ENCODE measurements around the gene SERPINA4. TPM values are rescaled to one million over a fixed set of nuclear protein-coding genes. Genes with fewer than 3 reads are reported as not detected.

Gene SERPINA4
- total and polyA plus RNA-seq, 2 of the 13 experiments (the other 11 are each of a cell fraction or from before 2014, with no cell fraction given): 39.1 to 57.8 TPM

DNA sequence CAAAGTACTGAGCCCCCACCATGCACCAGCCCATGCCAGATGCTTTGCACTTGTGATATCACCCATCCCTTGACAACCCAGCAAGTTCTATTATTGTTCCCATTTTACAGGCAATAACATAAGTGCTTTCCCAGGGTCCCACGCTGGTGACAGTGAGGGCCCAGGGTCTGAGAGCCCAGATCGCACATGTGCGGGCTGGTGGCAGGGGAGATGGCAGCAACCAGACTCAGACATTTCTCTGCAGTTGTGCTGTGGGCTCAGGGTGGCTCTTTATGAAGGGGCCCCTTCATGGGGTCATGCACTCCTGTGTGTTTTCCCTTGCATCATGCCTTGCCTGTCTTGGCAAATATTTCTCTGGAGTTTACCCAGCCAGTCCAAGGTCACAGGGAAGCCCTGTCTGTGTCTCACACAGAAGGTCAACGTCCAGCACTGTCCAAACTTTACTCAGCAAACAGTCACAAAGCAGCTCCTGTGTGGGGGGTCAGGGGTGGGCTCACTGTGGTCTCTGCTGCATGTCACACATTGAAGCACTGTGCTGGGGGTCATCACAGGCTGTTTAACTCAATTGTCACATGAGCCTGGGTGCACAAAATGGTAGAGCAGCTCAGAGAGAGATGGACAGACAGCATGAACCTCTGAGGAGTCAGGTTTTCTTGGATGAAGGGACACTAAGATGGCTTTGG, 32.6 kb downstream of the SERPINA4 start (continued):
- TF ChIP-seq, protein P1, sequence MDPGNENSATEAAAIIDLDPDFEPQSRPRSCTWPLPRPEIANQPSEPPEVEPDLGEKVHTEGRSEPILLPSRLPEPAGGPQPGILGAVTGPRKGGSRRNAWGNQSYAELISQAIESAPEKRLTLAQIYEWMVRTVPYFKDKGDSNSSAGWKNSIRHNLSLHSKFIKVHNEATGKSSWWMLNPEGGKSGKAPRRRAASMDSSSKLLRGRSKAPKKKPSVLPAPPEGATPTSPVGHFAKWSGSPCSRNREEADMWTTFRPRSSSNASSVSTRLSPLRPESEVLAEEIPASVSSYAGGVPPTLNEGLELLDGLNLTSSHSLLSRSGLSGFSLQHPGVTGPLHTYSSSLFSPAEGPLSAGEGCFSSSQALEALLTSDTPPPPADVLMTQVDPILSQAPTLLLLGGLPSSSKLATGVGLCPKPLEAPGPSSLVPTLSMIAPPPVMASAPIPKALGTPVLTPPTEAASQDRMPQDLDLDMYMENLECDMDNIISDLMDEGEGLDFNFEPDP (CRISPR knock-in tag; conservative IDR thresholded peaks at IDR 0.05): no peak
- TF ChIP-seq HDAC2 (CRISPR knock-in tag; IDR thresholded peaks at IDR 0.05) (peak; percentile 98), NFKBIZ (CRISPR knock-in tag; IDR thresholded peaks at IDR 0.05) (peak; percentile 98), AGO1 (IDR thresholded peaks at IDR 0.05; ENCODE audit: low read depth, low read length, poor library complexity, severe bottlenecking) (no peak), DPF2 (CRISPR knock-in tag; IDR thresholded peaks at IDR 0.05; ENCODE audit: borderline replicate concordance, low read depth) (peak; percentile 99), ZMYM2 (CRISPR knock-in tag; IDR thresholded peaks at IDR 0.05) (peak; percentile 95), KMT2B (CRISPR knock-in tag; IDR thresholded peaks at IDR 0.05) (peak; percentile 61; the same call in 1 of the 2 replicates), NFKB2 (CRISPR knock-in tag; IDR thresholded peaks at IDR 0.05; ENCODE audit: borderline replicate concordance) (no peak; the same call in 1 of the 2 replicates), SSRP1 (CRISPR knock-in tag; IDR thresholded peaks at IDR 0.05) (peak; percentile 87), MED1 (CRISPR knock-in tag; IDR thresholded peaks at IDR 0.05) (peak; percentile 100), MTF2 (CRISPR knock-in tag; IDR thresholded peaks at IDR 0.05; ENCODE audit: borderline replicate concordance) (no peak), MEIS1 (CRISPR knock-in tag; IDR thresholded peaks at IDR 0.05; ENCODE audit: borderline replicate concordance) (peak; percentile 95), ZMAT3 (CRISPR knock-in tag; conservative IDR thresholded peaks at IDR 0.05) (peak; percentile 97), ZNF224 (CRISPR knock-in tag; IDR thresholded peaks at IDR 0.05) (peak; percentile 94; the same call in 1 of the 2 replicates)
- TF ChIP-seq, protein P2, sequence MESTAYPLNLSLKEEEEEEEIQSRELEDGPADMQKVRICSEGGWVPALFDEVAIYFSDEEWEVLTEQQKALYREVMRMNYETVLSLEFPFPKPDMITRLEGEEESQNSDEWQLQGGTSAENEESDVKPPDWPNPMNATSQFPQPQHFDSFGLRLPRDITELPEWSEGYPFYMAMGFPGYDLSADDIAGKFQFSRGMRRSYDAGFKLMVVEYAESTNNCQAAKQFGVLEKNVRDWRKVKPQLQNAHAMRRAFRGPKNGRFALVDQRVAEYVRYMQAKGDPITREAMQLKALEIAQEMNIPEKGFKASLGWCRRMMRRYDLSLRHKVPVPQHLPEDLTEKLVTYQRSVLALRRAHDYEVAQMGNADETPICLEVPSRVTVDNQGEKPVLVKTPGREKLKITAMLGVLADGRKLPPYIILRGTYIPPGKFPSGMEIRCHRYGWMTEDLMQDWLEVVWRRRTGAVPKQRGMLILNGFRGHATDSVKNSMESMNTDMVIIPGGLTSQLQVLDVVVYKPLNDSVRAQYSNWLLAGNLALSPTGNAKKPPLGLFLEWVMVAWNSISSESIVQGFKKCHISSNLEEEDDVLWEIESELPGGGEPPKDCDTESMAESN (CRISPR knock-in tag; conservative IDR thresholded peaks at IDR 0.05): peak; percentile 98
- TF ChIP-seq, protein P3, sequence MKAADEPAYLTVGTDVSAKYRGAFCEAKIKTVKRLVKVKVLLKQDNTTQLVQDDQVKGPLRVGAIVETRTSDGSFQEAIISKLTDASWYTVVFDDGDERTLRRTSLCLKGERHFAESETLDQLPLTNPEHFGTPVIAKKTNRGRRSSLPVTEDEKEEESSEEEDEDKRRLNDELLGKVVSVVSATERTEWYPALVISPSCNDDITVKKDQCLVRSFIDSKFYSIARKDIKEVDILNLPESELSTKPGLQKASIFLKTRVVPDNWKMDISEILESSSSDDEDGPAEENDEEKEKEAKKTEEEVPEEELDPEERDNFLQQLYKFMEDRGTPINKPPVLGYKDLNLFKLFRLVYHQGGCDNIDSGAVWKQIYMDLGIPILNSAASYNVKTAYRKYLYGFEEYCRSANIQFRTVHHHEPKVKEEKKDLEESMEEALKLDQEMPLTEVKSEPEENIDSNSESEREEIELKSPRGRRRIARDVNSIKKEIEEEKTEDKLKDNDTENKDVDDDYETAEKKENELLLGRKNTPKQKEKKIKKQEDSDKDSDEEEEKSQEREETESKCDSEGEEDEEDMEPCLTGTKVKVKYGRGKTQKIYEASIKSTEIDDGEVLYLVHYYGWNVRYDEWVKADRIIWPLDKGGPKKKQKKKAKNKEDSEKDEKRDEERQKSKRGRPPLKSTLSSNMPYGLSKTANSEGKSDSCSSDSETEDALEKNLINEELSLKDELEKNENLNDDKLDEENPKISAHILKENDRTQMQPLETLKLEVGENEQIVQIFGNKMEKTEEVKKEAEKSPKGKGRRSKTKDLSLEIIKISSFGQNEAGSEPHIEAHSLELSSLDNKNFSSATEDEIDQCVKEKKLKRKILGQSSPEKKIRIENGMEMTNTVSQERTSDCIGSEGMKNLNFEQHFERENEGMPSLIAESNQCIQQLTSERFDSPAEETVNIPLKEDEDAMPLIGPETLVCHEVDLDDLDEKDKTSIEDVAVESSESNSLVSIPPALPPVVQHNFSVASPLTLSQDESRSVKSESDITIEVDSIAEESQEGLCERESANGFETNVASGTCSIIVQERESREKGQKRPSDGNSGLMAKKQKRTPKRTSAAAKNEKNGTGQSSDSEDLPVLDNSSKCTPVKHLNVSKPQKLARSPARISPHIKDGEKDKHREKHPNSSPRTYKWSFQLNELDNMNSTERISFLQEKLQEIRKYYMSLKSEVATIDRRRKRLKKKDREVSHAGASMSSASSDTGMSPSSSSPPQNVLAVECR (CRISPR knock-in tag; IDR thresholded peaks at IDR 0.05; ENCODE audit: borderline replicate concordance): peak; percentile 92; the same call in 1 of the 2 replicates
- TF ChIP-seq, protein P4, sequence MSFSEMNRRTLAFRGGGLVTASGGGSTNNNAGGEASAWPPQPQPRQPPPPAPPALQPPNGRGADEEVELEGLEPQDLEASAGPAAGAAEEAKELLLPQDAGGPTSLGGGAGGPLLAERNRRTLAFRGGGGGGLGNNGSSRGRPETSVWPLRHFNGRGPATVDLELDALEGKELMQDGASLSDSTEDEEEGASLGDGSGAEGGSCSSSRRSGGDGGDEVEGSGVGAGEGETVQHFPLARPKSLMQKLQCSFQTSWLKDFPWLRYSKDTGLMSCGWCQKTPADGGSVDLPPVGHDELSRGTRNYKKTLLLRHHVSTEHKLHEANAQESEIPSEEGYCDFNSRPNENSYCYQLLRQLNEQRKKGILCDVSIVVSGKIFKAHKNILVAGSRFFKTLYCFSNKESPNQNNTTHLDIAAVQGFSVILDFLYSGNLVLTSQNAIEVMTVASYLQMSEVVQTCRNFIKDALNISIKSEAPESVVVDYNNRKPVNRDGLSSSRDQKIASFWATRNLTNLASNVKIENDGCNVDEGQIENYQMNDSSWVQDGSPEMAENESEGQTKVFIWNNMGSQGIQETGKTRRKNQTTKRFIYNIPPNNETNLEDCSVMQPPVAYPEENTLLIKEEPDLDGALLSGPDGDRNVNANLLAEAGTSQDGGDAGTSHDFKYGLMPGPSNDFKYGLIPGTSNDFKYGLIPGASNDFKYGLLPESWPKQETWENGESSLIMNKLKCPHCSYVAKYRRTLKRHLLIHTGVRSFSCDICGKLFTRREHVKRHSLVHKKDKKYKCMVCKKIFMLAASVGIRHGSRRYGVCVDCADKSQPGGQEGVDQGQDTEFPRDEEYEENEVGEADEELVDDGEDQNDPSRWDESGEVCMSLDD (CRISPR knock-in tag; IDR thresholded peaks at IDR 0.05; ENCODE audit: borderline replicate concordance): peak; percentile 66; the same call in 1 of the 2 replicates

Data from HepG2 (cell line).